HepG2 (cell line): ENCODE data around the gene RTF1. TPM values are rescaled to one million over a fixed set of nuclear protein-coding genes. Genes with fewer than 3 reads are reported as not detected.

ENCODE experiments used
- ATAC-seq: fragments of 200-7000 bp; cut with Tn5 transposase; 3 replicates; pipeline ENCODE4 v1.9.1; 2020; ENCODE audit warnings: mild to moderate bottlenecking, moderate library complexity
- BruUV-seq: library from RNA; stranded (reverse); fragments of 400-500 nt; replicated peaks from 2 replicates; lab custom pipeline; 2021; lab: Mats Ljungman, UMichigan
- CTCF ChIA-PET: fragments of 300-600 bp; formaldehyde crosslinking; extraction: SDS; loops from one replicate; lab custom pipeline; 2021; ENCODE audit warnings: low total read pairs, inconsistent platforms, low intra/inter-chr PET ratio; lab: Yijun Ruan, JAX
- POLR2A ChIA-PET: fragments of 350-600 bp; sonication (Branson Sonifier 250); formaldehyde crosslinking; loops from one replicate; lab custom pipeline; 2020; ENCODE audit warnings: antibody characterized with exemption, inconsistent platforms; lab: Yijun Ruan, JAX
- DNase-seq: peaks from one replicate; pipeline ENCODE4 v3.0.0-alpha.2; 2015; ENCODE audit warnings: low spot score
- FAIRE-seq: peaks from 3 replicates; lab custom pipeline; 2011; peaks lifted over from hg19 to GRCh38; lab: Jason Lieb, UNC
- H2AFZ ChIP-seq: one replicate; pipeline ENCODE4 v1.6.1; 2011; ENCODE audit warnings: low read length, inconsistent platforms
- H3K27ac ChIP-seq: fragments of 300-600 bp; 3 replicates; pipeline ENCODE4 v1.8.0; 2011; ENCODE audit warnings: mixed run types, mild to moderate bottlenecking, mixed read lengths, low read length, inconsistent platforms; ENCODE audit not compliant: insufficient read depth; ENCODE audit errors: extremely low read length
- H3K27me3 ChIP-seq, 2 experiments: fragments of 200-600 bp in 1 of 2; 2 replicates in 1 of 2; 3 replicates in 1 of 2; pipeline versions ENCODE4 v1.6.0 to v1.8.0; 2011; ENCODE audit warnings: low read length in 2 of 2, mild to moderate bottlenecking in 2 of 2, moderate library complexity in 2 of 2, inconsistent platforms in 1 of 2; ENCODE audit not compliant: insufficient read depth in 2 of 2, control insufficient read depth in 1 of 2
- H3K36me3 ChIP-seq, 2 experiments: fragments of 200-600 bp in 1 of 2; replicated peaks in 1 of 2; 2 replicates in 1 of 2; 3 replicates in 1 of 2; pipeline versions ENCODE4 v1.5.1 to v1.8.0; 2011; ENCODE audit warnings: low read length in 2 of 2, inconsistent platforms in 1 of 2; ENCODE audit not compliant: insufficient read depth in 2 of 2, control insufficient read depth in 1 of 2
- H3K4me1 ChIP-seq: 2 replicates; pipeline ENCODE4 v1.5.1; 2012; ENCODE audit warnings: low read length, inconsistent platforms; ENCODE audit not compliant: insufficient read depth
- H3K4me2 ChIP-seq: 2 replicates; pipeline ENCODE4 v1.6.0; 2011; ENCODE audit warnings: low read depth, low read length, inconsistent platforms
- H3K4me3 ChIP-seq, 3 experiments: fragments of 200-600 bp in 1 of 3; sonication (generic), shearing (Covaris generic) in 1 of 3; replicated peaks in 1 of 3; 2 replicates each; pipeline ENCODE4 v1.5.1; 2011 to 2016; ENCODE audit warnings: low read length in 3 of 3, inconsistent platforms in 2 of 3, low read depth in 2 of 3, mild to moderate bottlenecking in 2 of 3, control low read depth in 1 of 3, mixed read lengths in 1 of 3; ENCODE audit not compliant: insufficient read depth in 1 of 3
- H3K79me2 ChIP-seq: one replicate; pipeline ENCODE4 v1.6.1; 2011; ENCODE audit warnings: low read length, inconsistent platforms; ENCODE audit not compliant: insufficient read depth
- H3K9ac ChIP-seq: 2 replicates; pipeline ENCODE4 v1.6.0; 2011; ENCODE audit warnings: mild to moderate bottlenecking, low read depth, low read length, inconsistent platforms; ENCODE audit not compliant: insufficient read depth
- H3K9me3 ChIP-seq: 2 replicates; pipeline ENCODE4 v1.5.1; 2012; ENCODE audit warnings: mild to moderate bottlenecking, low read length
- H4K20me1 ChIP-seq: 2 replicates; pipeline ENCODE4 v1.6.0; 2011; ENCODE audit warnings: inconsistent platforms, mild to moderate bottlenecking, low read length, moderate library complexity; ENCODE audit not compliant: insufficient read depth
- CHCHD3 ChIP-seq: sonication (generic); formaldehyde crosslinking; IDR thresholded peaks from 2 replicates; pipeline ENCODE4 v1.8.0; 2022; ENCODE audit warnings: mild to moderate bottlenecking, missing genetic modification reagents, moderate library complexity
- MYNN ChIP-seq: sonication (generic); formaldehyde crosslinking; IDR thresholded peaks from 2 replicates; pipeline ENCODE4 v1.4.0; 2020; ENCODE audit warnings: mild to moderate bottlenecking, low read depth, missing genetic modification reagents
- NFE2L2 ChIP-seq: fragments of 150-350 bp; IDR thresholded peaks from 2 replicates; pipeline ENCODE4 v1.6.1; 2014; ENCODE audit warnings: low read length
- PATZ1 ChIP-seq: sonication (generic); formaldehyde crosslinking; IDR thresholded peaks from 2 replicates; pipeline ENCODE4 v1.4.0; 2020; ENCODE audit warnings: missing genetic modification reagents
- SALL2 ChIP-seq: sonication (generic); formaldehyde crosslinking; IDR thresholded peaks from 2 replicates; pipeline ENCODE4 v1.8.1; 2023; ENCODE audit warnings: mild to moderate bottlenecking, missing genetic modification reagents, inconsistent platforms
- SNAPC5 ChIP-seq: sonication (generic); formaldehyde crosslinking; IDR thresholded peaks from 2 replicates; pipeline ENCODE4 v1.8.1; 2023; ENCODE audit warnings: mild to moderate bottlenecking, missing genetic modification reagents, borderline replicate concordance
- SRF ChIP-seq: IDR thresholded peaks from 2 replicates; pipeline ENCODE4 v1.6.1; 2011; ENCODE audit warnings: mild to moderate bottlenecking, low read depth, low read length, moderate library complexity
- SSRP1 ChIP-seq: IDR thresholded peaks from 2 replicates; pipeline ENCODE4 v1.6.1; 2016; ENCODE audit warnings: control low read depth
- STAT5B ChIP-seq: sonication (generic); formaldehyde crosslinking; IDR thresholded peaks from 2 replicates; pipeline ENCODE4 v1.4.0; 2020; ENCODE audit warnings: missing genetic modification reagents
- ZHX1 ChIP-seq: sonication (generic); formaldehyde crosslinking; IDR thresholded peaks from 2 replicates; pipeline ENCODE4 v1.8.1; 2022; ENCODE audit warnings: low read depth, mild to moderate bottlenecking, missing genetic modification reagents
- ZNF225 ChIP-seq: sonication (generic); formaldehyde crosslinking; IDR thresholded peaks from 2 replicates; pipeline ENCODE4 v1.4.0; 2020; ENCODE audit warnings: mild to moderate bottlenecking, missing genetic modification reagents
- ZNF382 ChIP-seq: sonication (generic); formaldehyde crosslinking; IDR thresholded peaks from 2 replicates; pipeline ENCODE4 v1.5.0; 2020; ENCODE audit warnings: missing genetic modification reagents, mild to moderate bottlenecking, borderline replicate concordance
- ZNF615 ChIP-seq: sonication (generic); formaldehyde crosslinking; IDR thresholded peaks from 2 replicates; pipeline ENCODE4 v1.5.0; 2020; ENCODE audit warnings: mild to moderate bottlenecking, missing genetic modification reagents, borderline replicate concordance
- ZNF672 ChIP-seq: sonication (generic); formaldehyde crosslinking; IDR thresholded peaks from 2 replicates; pipeline ENCODE4 v1.8.1; 2022; ENCODE audit warnings: missing genetic modification reagents
- ZNF678 ChIP-seq: sonication (generic); formaldehyde crosslinking; IDR thresholded peaks from 2 replicates; pipeline ENCODE4 v1.4.0; 2020; ENCODE audit warnings: mild to moderate bottlenecking, missing genetic modification reagents
- ZNF724P ChIP-seq: sonication (generic); formaldehyde crosslinking; IDR thresholded peaks from 2 replicates; pipeline ENCODE4 v1.8.0; 2022; ENCODE audit warnings: missing genetic modification reagents, borderline replicate concordance
- WGBS: methylation state at CpG from one replicate; pipeline ENCODE4 v1.1.6; 2017; ENCODE audit warnings: low lambda C conversion rate; 5-methylcytosine and 5-hydroxymethylcytosine counted together
- in situ Hi-C: cut with HindIII; loops from 2 replicates; pipeline ENCODE4 v1.10.0; 2017; ENCODE audit warnings: low pct_unique_long_range_greater_than_20kb; ENCODE audit not compliant: extremely low pct_ligation_motif_present
- intact Hi-C: fragments of 100-400 bp; cut with micrococcal nuclease; formaldehyde crosslinking; loops from one replicate; pipeline ENCODE4 v1.10.0; 2022; ENCODE audit not compliant: unreplicated experiment
- polyA plus RNA-seq, 8 experiments: library from polyadenylated mRNA; depleted of rRNA in 3 of 8; stranded (reverse) in 7 of 8; unstranded in 1 of 8; fragments of >200 nt; fragmentation: Illumina TruSeq in 4 of 8; extraction: Trizol in 4 of 8; gene quantifications; 2 replicates each; pipeline versions ENCODE4 v1.2.1 to v1.2.3, GENCODE V29; 2011 to 2016; ENCODE audit warnings: low read depth in 4 of 8, missing spikeins in 1 of 8, mixed read lengths in 1 of 8; ENCODE audit not compliant: insufficient read depth in 1 of 8
- total RNA-seq, 5 experiments: library from RNA; depleted of rRNA; stranded (reverse); fragments of >200 nt; fragmentation: Illumina TruSeq; extraction: Trizol; gene quantifications; 2 replicates each; pipeline ENCODE4 v1.2.3, GENCODE V29; 2016; ENCODE audit warnings: low read depth in 1 of 5

RTF1 gene
- total and polyA plus RNA-seq, 2 of the 13 experiments (the other 11 are each of a cell fraction or from before 2014, with no cell fraction given), result 13.9 to 17.9 TPM

GRCh38 chr15:41486286-41486685 is 69.4 kb downstream of the RTF1 start:
- no peak for FAIRE-seq
- H4K20me1 ChIP-seq, result no peaks in the 10 kb centered on the region
- WGBS, result 99% methylated on average over 28 of the region's 43 CpGs
- TF ChIP-seq SSRP1 (CRISPR knock-in tag) (no peak), ZNF382 (no peak), SNAPC5 (no peak), ZNF615 (CRISPR knock-in tag) (no peak), CHCHD3 (CRISPR knock-in tag) (no peak), ZNF672 (CRISPR knock-in tag) (no peak), MYNN (CRISPR knock-in tag) (no peak), SALL2 (CRISPR knock-in tag) (no peak)
- no peaks in the 10 kb centered on the region for H3K9me3 ChIP-seq
- no peaks in the 10 kb centered on the region; the same call in 1 of the 2 replicates for H3K4me1 ChIP-seq
- ChIA-PET POLR2A (no interaction called here), CTCF (no interaction called here)
- H3K79me2 ChIP-seq, result no peaks in the 10 kb centered on the region
- no peak for DNase-seq
- H3K4me3 ChIP-seq, result no peak overlapping the region
- no TSS peak for BruUV-seq
- no peak overlapping the region for H3K4me2 ChIP-seq
- no peak overlapping the region for H2AFZ ChIP-seq
- in situ Hi-C loops (no loop called here), intact Hi-C loops (no loop called here)
- H3K36me3 ChIP-seq, result peaks cover 0 to 3% of the 10 kb centered on the region in 2 experiments; a peak in 3 of 5 replicates
- ATAC-seq, result peak; percentile 8; the same call in 2 of the 3 replicates
- no peak overlapping the region for H3K9ac ChIP-seq
- no peaks in the 10 kb centered on the region for H3K27me3 ChIP-seq
- H3K27ac ChIP-seq, result no peak overlapping the region

- H3K9ac ChIP-seq, result no peak overlapping the region
- CTCF ChIA-PET, result no interaction called here
- H3K4me2 ChIP-seq, result no peak overlapping the region
- no TSS peak for BruUV-seq
- FAIRE-seq (no peak), ATAC-seq (no peak), DNase-seq (no peak)
- in situ Hi-C loops, result no loop called here
- no peaks in the 10 kb centered on the region for H3K79me2 ChIP-seq
- intact Hi-C loops, result no loop called here
- WGBS, result 97% methylated on average over 8 of the region's 9 CpGs
- no peak overlapping the region for H3K4me3 ChIP-seq
- H3K4me1 ChIP-seq, result peaks cover 7% of the 10 kb centered on the region
- H3K27ac ChIP-seq, result no peak overlapping the region
- H3K9me3 ChIP-seq, result no peaks in the 10 kb centered on the region
- H4K20me1 ChIP-seq, result no peaks in the 10 kb centered on the region
- no peak overlapping the region for H2AFZ ChIP-seq
- POLR2A ChIA-PET, result no interaction called here
- no peaks in the 10 kb centered on the region for H3K27me3 ChIP-seq
- no peaks in the 10 kb centered on the region; a peak in 2 of 5 replicates for H3K36me3 ChIP-seq
- TF ChIP-seq ZNF678 (CRISPR knock-in tag) (no peak), PATZ1 (CRISPR knock-in tag) (no peak), ZNF225 (CRISPR knock-in tag) (no peak), ZNF724P (CRISPR knock-in tag) (no peak), NFE2L2 (no peak), STAT5B (CRISPR knock-in tag) (no peak), SRF (no peak), ZHX1 (CRISPR knock-in tag) (no peak)
Measured at GRCh38 chr15:41487381-41487780, 70.5 kb downstream of the RTF1 start.
